Osteoblast (primary cell): ENCODE measurements around the gene CIAO2A. TPM values are rescaled to one million over a fixed set of nuclear protein-coding genes. Genes with fewer than 3 reads are reported as not detected.
A peak's percentile ranks its signal among the peaks of the same experiment; 100 is the strongest.

ENCODE experiments used
- DNase-seq: peaks from one replicate; pipeline ENCODE4 v3.0.0; 2011; ENCODE audit warnings: low spot score, mixed read lengths; ENCODE audit not compliant: insufficient read length; ENCODE audit errors: missing footprints
- H2AFZ ChIP-seq: 2 replicates; pipeline ENCODE4 v1.6.0; 2011; ENCODE audit warnings: mild to moderate bottlenecking, low read length
- H3K27ac ChIP-seq: 2 replicates; pipeline ENCODE4 v1.5.1; 2011; ENCODE audit warnings: mild to moderate bottlenecking, low read depth, low read length, moderate library complexity
- H3K27me3 ChIP-seq: 2 replicates; pipeline ENCODE4 v1.6.0; 2012; ENCODE audit warnings: mild to moderate bottlenecking, control low read depth, inconsistent platforms, low read length, moderate library complexity; ENCODE audit not compliant: insufficient read depth
- H3K36me3 ChIP-seq: 2 replicates; pipeline ENCODE4 v1.5.1; 2011; ENCODE audit warnings: mild to moderate bottlenecking, low read length, control low read depth, moderate library complexity; ENCODE audit not compliant: insufficient read depth
- H3K4me1 ChIP-seq: 2 replicates; pipeline ENCODE4 v1.5.1; 2011; ENCODE audit warnings: mild to moderate bottlenecking, low read length, control low read depth, moderate library complexity; ENCODE audit not compliant: insufficient read depth
- H3K4me2 ChIP-seq: 2 replicates; pipeline ENCODE4 v1.6.0; 2011; ENCODE audit warnings: mild to moderate bottlenecking, low read length; ENCODE audit not compliant: insufficient read depth
- H3K4me3 ChIP-seq: fragments of 200-600 bp; sonication (generic); 3 replicates; pipeline ENCODE4 v1.5.1; 2012; ENCODE audit warnings: mild to moderate bottlenecking, low read length, inconsistent platforms; ENCODE audit not compliant: insufficient read depth
- H3K79me2 ChIP-seq: 2 replicates; pipeline ENCODE4 v1.6.0; 2012; ENCODE audit warnings: mild to moderate bottlenecking, low read length, control low read depth, inconsistent platforms; ENCODE audit not compliant: insufficient read depth
- H3K9me3 ChIP-seq: 2 replicates; pipeline ENCODE4 v1.5.1; 2011; ENCODE audit warnings: low read depth, low read length, control low read depth
- H4K20me1 ChIP-seq: 2 replicates; pipeline ENCODE4 v1.6.0; 2012; ENCODE audit warnings: mild to moderate bottlenecking, low read length, control low read depth; ENCODE audit not compliant: insufficient read depth
- total RNA-seq: library from RNA; depleted of rRNA; stranded (reverse); fragments of >200 nt; gene quantifications from 2 replicates; pipeline ENCODE4 v1.2.3, GENCODE V29; 2012
- TF ChIP-seq, protein P1 (sequence below): IDR thresholded peaks from 2 replicates; pipeline ENCODE4 v1.5.1; 2011; ENCODE audit warnings: mild to moderate bottlenecking, low read depth, low read length, moderate library complexity; ENCODE audit errors: extremely low read depth

The CIAO2A gene
- total RNA-seq, 1 donor: 45.2 TPM

DNA sequence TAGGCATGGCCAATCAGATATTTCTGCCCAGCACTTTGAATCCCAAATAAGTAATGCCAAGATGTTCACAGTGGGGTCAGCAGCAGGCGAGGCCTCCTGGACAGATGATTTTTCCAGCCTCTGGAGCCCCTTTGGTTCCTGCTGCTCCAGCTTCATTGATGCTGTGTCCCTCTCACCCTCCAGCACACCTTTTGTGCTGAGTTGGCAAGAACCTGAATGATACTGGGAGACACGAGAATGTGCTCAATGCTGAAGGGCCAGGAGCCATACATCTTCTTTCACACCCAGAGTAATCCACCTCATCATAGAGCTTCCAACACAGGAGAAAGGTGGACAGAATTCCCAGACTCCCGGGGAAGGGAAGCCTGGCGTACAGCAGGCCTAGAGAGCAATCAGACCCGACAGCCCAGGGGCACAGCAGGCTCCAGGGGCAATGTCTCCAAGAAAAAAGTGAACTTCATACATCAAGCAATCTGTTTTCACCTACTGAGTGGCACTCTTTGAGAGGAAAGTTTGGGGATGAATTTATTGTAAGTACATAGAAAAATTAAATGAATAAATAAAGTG is 40.6 kb downstream of the CIAO2A start:
- Histone ChIP-seq H3K4me2 (no peak overlapping the region), H3K27me3 (peaks cover 7% of the 10 kb centered on the region), H2AFZ (no peak overlapping the region), H3K36me3 (no peaks in the 10 kb centered on the region), H3K4me3 (no peak overlapping the region), H3K9me3 (no peaks in the 10 kb centered on the region), H3K4me1 (no peaks in the 10 kb centered on the region), H3K79me2 (no peaks in the 10 kb centered on the region), H3K27ac (no peak overlapping the region), H4K20me1 (no peaks in the 10 kb centered on the region)
- TF ChIP-seq, protein P1, sequence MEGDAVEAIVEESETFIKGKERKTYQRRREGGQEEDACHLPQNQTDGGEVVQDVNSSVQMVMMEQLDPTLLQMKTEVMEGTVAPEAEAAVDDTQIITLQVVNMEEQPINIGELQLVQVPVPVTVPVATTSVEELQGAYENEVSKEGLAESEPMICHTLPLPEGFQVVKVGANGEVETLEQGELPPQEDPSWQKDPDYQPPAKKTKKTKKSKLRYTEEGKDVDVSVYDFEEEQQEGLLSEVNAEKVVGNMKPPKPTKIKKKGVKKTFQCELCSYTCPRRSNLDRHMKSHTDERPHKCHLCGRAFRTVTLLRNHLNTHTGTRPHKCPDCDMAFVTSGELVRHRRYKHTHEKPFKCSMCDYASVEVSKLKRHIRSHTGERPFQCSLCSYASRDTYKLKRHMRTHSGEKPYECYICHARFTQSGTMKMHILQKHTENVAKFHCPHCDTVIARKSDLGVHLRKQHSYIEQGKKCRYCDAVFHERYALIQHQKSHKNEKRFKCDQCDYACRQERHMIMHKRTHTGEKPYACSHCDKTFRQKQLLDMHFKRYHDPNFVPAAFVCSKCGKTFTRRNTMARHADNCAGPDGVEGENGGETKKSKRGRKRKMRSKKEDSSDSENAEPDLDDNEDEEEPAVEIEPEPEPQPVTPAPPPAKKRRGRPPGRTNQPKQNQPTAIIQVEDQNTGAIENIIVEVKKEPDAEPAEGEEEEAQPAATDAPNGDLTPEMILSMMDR: no peak
- no peak for DNase-seq

DNA sequence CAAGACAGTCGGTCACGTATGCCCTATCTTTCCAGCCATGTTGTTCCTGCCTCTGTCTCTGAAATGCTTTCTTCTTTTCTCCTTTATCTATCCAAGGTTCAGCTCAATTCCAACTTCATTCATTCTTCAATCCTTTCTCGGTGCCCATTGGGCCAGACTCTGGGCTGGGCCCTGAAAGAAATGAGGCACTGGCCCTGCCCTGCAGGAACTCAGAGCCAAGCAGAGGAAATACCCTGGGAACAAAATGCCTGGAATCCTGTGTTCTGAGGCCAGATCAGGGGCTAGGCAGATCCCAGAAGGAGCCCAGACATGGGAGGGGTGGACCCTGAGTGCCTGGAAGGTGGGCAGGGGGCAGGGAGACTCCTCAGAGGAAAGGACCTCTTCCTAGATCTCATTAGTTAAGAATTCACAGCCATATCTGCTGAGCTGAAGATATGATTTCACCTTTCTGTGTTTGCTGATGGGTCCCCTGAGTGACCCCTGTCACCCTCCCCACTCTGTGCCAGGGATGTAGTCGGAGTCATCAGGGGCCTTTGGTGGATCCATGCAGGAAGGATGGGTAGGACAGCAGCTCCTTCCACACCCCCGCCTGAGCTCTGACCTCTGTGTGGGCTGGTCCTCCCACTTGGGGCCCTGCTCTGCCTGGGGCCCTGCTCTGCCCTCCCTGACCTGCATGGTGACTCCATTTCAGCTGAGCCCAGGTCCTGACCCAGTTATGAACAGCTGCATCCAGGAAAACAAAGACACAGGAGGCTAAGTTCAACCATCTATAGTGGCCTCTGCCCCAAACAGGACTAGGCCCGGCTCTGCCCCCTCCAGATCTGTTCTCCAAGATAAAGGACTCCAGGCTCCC is 42.0 kb downstream of the CIAO2A start:
- H3K4me2 ChIP-seq: no peak overlapping the region
- TF ChIP-seq, protein P1: no peak
- H3K27me3 ChIP-seq: peaks cover 11% of the 10 kb centered on the region
- H3K27ac ChIP-seq: no peak overlapping the region
- no peak overlapping the region for H3K4me3 ChIP-seq
- H3K4me1 ChIP-seq: peaks cover 5% of the 10 kb centered on the region
- H3K79me2 ChIP-seq: no peaks in the 10 kb centered on the region
- H3K36me3 ChIP-seq: no peaks in the 10 kb centered on the region
- no peaks in the 10 kb centered on the region for H4K20me1 ChIP-seq
- H2AFZ ChIP-seq: no peak overlapping the region
- peak; percentile 50 for DNase-seq
- no peaks in the 10 kb centered on the region for H3K9me3 ChIP-seq

DNA sequence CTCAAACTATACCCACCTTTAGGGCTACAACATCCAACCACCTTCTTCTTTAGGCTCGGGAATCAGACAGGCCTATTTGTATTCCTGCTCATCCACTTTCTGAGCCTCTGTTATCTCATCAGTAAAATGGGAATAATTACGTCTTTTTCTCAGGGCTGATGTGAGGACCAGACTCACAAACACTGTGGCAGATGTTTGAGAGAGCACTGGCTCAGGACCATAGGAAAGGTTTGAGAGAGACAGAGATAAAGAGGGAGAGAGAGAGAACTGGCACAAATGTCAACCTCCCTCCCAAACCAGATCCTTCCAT is 42.6 kb downstream of the CIAO2A start:
- Histone ChIP-seq H3K4me1 (peaks cover 7% of the 10 kb centered on the region), H3K79me2 (no peaks in the 10 kb centered on the region), H3K9me3 (no peaks in the 10 kb centered on the region), H3K27me3 (peaks cover 11% of the 10 kb centered on the region), H3K4me2 (no peak overlapping the region), H3K4me3 (no peak overlapping the region), H4K20me1 (no peaks in the 10 kb centered on the region), H3K27ac (no peak overlapping the region), H2AFZ (no peak overlapping the region), H3K36me3 (no peaks in the 10 kb centered on the region)
- peak; percentile 31 for DNase-seq
- TF ChIP-seq, protein P1: no peak

DNA sequence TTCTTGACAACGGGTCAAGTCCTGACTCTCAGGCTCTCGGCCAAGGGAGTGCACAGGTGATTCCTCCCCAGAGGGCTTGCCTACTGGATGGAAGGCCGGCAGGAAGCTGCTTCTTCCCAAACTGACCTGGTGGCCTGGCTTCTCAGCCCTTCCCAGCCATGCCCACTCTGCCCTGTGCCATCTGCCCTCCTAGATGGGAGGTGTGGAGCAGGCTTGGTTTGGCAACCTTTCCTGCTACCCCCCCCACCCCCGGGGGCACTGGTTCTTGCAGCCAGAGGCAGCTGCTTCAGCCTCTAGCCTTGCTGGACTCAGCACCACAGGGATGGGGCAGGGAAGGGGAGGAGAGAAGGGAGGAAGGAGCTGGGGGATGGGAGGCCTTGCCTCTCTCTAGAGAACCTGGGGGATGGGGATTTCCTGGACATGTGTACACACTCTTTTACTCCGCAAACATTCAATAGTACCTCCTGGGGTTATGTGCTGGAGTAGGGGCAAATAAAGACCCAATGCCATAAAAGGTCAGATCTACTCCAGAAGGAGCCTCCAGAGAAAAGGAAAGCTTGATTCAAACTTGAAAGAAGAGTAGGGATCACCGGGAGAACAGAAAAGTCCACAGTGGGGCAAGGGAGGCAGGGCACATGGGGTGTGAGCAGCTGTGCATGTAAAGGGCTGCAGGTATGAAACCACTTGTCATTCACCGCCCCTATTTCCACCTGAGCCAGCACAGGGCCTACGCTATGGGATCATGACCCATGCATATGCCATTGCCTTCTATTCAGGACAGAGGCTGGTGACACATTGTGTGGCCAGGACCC is 43.2 kb downstream of the CIAO2A start:
- no peak overlapping the region for H3K27ac ChIP-seq
- no peak overlapping the region for H3K4me2 ChIP-seq
- no peaks in the 10 kb centered on the region for H3K79me2 ChIP-seq
- no peak overlapping the region for H2AFZ ChIP-seq
- H4K20me1 ChIP-seq: no peaks in the 10 kb centered on the region
- TF ChIP-seq, protein P1: no peak
- H3K36me3 ChIP-seq: no peaks in the 10 kb centered on the region
- H3K9me3 ChIP-seq: no peaks in the 10 kb centered on the region
- peaks cover 11% of the 10 kb centered on the region for H3K4me1 ChIP-seq
- H3K27me3 ChIP-seq: peaks cover 14% of the 10 kb centered on the region
- DNase-seq: peak; percentile 82
- H3K4me3 ChIP-seq: no peak overlapping the region
